HCT116 (cell line): ENCODE results near the gene ATP6V1G2. TPM values are rescaled to one million over a fixed set of nuclear protein-coding genes. Genes with fewer than 3 reads are reported as not detected.

Experiments used
- ATAC-seq: fragments of 200-7000 bp; cut with Tn5 transposase; 2 replicates; pipeline ENCODE4 v1.9.1; 2020; ENCODE audit warnings: mild to moderate bottlenecking, moderate library complexity
- BruUV-seq: library from RNA; stranded (reverse); fragments of 400-500 nt; replicated peaks from 2 replicates; lab custom pipeline; 2021; lab: Mats Ljungman, UMichigan
- CTCF ChIA-PET: fragments of 300-600 bp; sonication (Branson Sonifier 250); formaldehyde crosslinking; loops from one replicate; lab custom pipeline; 2021; ENCODE audit warnings: antibody characterized with exemption; lab: Charles Lee
- POLR2A ChIA-PET: fragments of 300-600, 350-600 bp; sonication (Branson Sonifier 250); formaldehyde crosslinking; loops from one replicate; lab custom pipeline; 2021; ENCODE audit warnings: antibody characterized with exemption; lab: Charles Lee
- RAD21 ChIA-PET, 2 experiments: fragments of 300-600 bp; sonication (Branson Sonifier 250); formaldehyde crosslinking; loops; one replicate each; lab custom pipeline; 2023; ENCODE audit warnings: low total read pairs in 2 of 2; ENCODE audit not compliant: uncharacterized antibody in 2 of 2, unreplicated experiment in 2 of 2, low non-redundant PET in 1 of 2; lab: Charles Lee
- DNase-seq: peaks from one replicate; pipeline ENCODE4 v3.0.0-alpha.2; 2010; ENCODE audit warnings: low read depth, low spot score
- H2AFZ ChIP-seq: fragments of 200-600 bp; shearing (Covaris generic), sonication (generic); 2 replicates; pipeline ENCODE4 v1.6.1; 2017; ENCODE audit warnings: low read depth, mixed run types, mixed read lengths, antibody characterized with exemption, low read length; ENCODE audit not compliant: poor library complexity, severe bottlenecking
- H3K27ac ChIP-seq: 2 replicates; pipeline ENCODE4 v1.5.1; 2012; ENCODE audit warnings: low read depth, low read length
- H3K27me3 ChIP-seq: fragments of 200-600 bp; sonication (generic); 2 replicates; pipeline ENCODE4 v1.6.1; 2016; ENCODE audit warnings: mixed run types, low read length, mixed read lengths; ENCODE audit not compliant: insufficient read depth
- H3K36me3 ChIP-seq, 2 experiments: fragments of 200-500 bp in 1 of 2; fragments of 200-600 bp in 1 of 2; sonication (Bioruptor generic) in 1 of 2; sonication (generic) in 1 of 2; 2 replicates each; pipeline versions ENCODE4 v1.5.1 to v1.6.1; 2014 to 2016; ENCODE audit warnings: low read length in 2 of 2, inconsistent platforms in 1 of 2, mixed read lengths in 1 of 2, mixed run types in 1 of 2; ENCODE audit not compliant: insufficient read depth in 2 of 2, control insufficient read depth in 1 of 2
- H3K4me1 ChIP-seq, 2 experiments: fragments of 200-600 bp in 1 of 2; sonication (generic) in 1 of 2; 2 replicates each; pipeline versions ENCODE4 v1.5.1 to v1.6.1; 2012 to 2017; ENCODE audit warnings: low read length in 2 of 2, inconsistent platforms in 1 of 2, mild to moderate bottlenecking in 1 of 2, mixed read lengths in 1 of 2, mixed run types in 1 of 2, moderate library complexity in 1 of 2; ENCODE audit not compliant: insufficient read depth in 2 of 2, control insufficient read depth in 1 of 2
- H3K4me2 ChIP-seq: fragments of 200-600 bp; sonication (generic); 2 replicates; pipeline ENCODE4 v1.6.1; 2017; ENCODE audit warnings: mixed run types, low read length, mixed read lengths
- H3K4me3 ChIP-seq, 2 experiments: fragments of 200-600 bp in 1 of 2; sonication (generic) in 1 of 2; replicated peaks in 1 of 2; 2 replicates each; pipeline ENCODE4 v1.5.1; 2011 to 2016; ENCODE audit warnings: low read length in 2 of 2, control low read depth in 1 of 2, low read depth in 1 of 2, mild to moderate bottlenecking in 1 of 2, mixed read lengths in 1 of 2, mixed run types in 1 of 2
- H3K79me2 ChIP-seq: fragments of 200-600 bp; sonication (generic); 2 replicates; pipeline ENCODE4 v1.6.1; 2017; ENCODE audit warnings: mild to moderate bottlenecking, mixed run types, low read length, moderate library complexity, mixed read lengths; ENCODE audit not compliant: insufficient read depth
- H3K9ac ChIP-seq: fragments of 200-600 bp; sonication (generic); 2 replicates; pipeline ENCODE4 v1.6.1; 2016; ENCODE audit warnings: low read length, mixed read lengths
- H3K9me2 ChIP-seq: fragments of 200-600 bp; sonication (generic), shearing (Covaris generic); 2 replicates; pipeline ENCODE4 v1.6.1; 2017; ENCODE audit warnings: mixed run types, mild to moderate bottlenecking, moderate library complexity; ENCODE audit not compliant: insufficient read depth
- H3K9me3 ChIP-seq, 2 experiments: fragments of 200-500 bp in 1 of 2; fragments of 200-600 bp in 1 of 2; sonication (Bioruptor generic) in 1 of 2; sonication (generic) in 1 of 2; 2 replicates each; pipeline ENCODE4 v1.6.1; 2014 to 2017; ENCODE audit warnings: low read length in 2 of 2, mixed read lengths in 2 of 2, inconsistent platforms in 1 of 2, low read depth in 1 of 2, mild to moderate bottlenecking in 1 of 2, mixed run types in 1 of 2, moderate library complexity in 1 of 2; ENCODE audit not compliant: control insufficient read depth in 1 of 2, insufficient read depth in 1 of 2
- H4K20me1 ChIP-seq: fragments of 200-600 bp; sonication (generic), shearing (Covaris generic); 2 replicates; pipeline ENCODE4 v1.6.1; 2017; ENCODE audit warnings: mixed run types, mild to moderate bottlenecking, moderate library complexity; ENCODE audit not compliant: insufficient read depth
- ATF3 ChIP-seq: IDR thresholded peaks from 2 replicates; pipeline ENCODE4 v1.6.1; 2012
- EZH2phosphoT487 ChIP-seq: fragments of 200-600 bp; IDR thresholded peaks from 2 replicates; pipeline ENCODE4 v1.6.1; 2018; ENCODE audit warnings: antibody characterized with exemption, borderline replicate concordance
- JUND ChIP-seq: IDR thresholded peaks from 2 replicates; pipeline ENCODE4 v1.6.1; 2012
- POLR2A ChIP-seq: IDR thresholded peaks from 2 replicates; pipeline ENCODE4 v1.7.0; 2011; ENCODE audit warnings: borderline replicate concordance; ENCODE audit not compliant: insufficient read depth, insufficient read length; ENCODE audit errors: extremely low read depth
- POLR2AphosphoS5 ChIP-seq: IDR thresholded peaks from 2 replicates; pipeline ENCODE4 v1.6.1; 2011; ENCODE audit warnings: mild to moderate bottlenecking, low read depth, low read length, moderate library complexity
- RAD21 ChIP-seq: IDR thresholded peaks from 2 replicates; pipeline ENCODE4 v1.6.1; 2012; ENCODE audit warnings: low read depth, mild to moderate bottlenecking
- SP1 ChIP-seq: IDR thresholded peaks from 2 replicates; pipeline ENCODE4 v1.6.1; 2012; ENCODE audit warnings: low read depth
- YY1 ChIP-seq: IDR thresholded peaks from 2 replicates; pipeline ENCODE4 v1.6.1; 2011; ENCODE audit warnings: low read length, low read depth, moderate library complexity, mild to moderate bottlenecking; ENCODE audit not compliant: insufficient replicate concordance; ENCODE audit errors: extremely low read depth
- ZBTB33 ChIP-seq: IDR thresholded peaks from 2 replicates; pipeline ENCODE4 v1.6.1; 2011; ENCODE audit warnings: mild to moderate bottlenecking, low read length, moderate library complexity; ENCODE audit not compliant: insufficient replicate concordance; ENCODE audit errors: extremely low read depth
- intact Hi-C: fragments of 100-400 bp; cut with micrococcal nuclease; formaldehyde crosslinking; loops from 2 replicates; pipeline ENCODE4 v1.10.0; 2022
- total RNA-seq: library from RNA; stranded (reverse); gene quantifications from one replicate; pipeline ENCODE4 v1.2.1, GENCODE V29; 2021; ENCODE audit not compliant: unreplicated experiment

ATP6V1G2 gene
- total RNA-seq, 1 experiment from 2014 or later, result 1.8 TPM

- CTCF ChIA-PET, result interaction anchor here (0.7 kb wide), 1 partner anchor 162 kb away, joined by 3 read pairs; no protein-coding TSS in a partner anchor
- H3K9ac ChIP-seq, result no peak within 1 kb of the TSS
- no peaks in the 10 kb centered on the region for H3K27me3 ChIP-seq
- no peaks in the 10 kb centered on the region for H3K9me2 ChIP-seq
- no TSS peak for BruUV-seq
- no peak within 1 kb of the TSS for H3K4me2 ChIP-seq
- POLR2A ChIA-PET, result interaction anchor here (0.7 to 2.5 kb wide), 7 partner anchors 12 to 1106 kb away, joined by 3 to 10 read pairs (median 4); partner anchors contain the start of genes DDX39B and MICB
- H4K20me1 ChIP-seq, result peaks cover 11% of the 10 kb centered on the region; the same call in 1 of the 2 replicates
- intact Hi-C loops, result no loop called here
- TF ChIP-seq POLR2AphosphoS5 (peak; percentile 34), ZBTB33 (no peak)
- DNase-seq (no peak), ATAC-seq (peak; percentile 39)
- H3K27ac ChIP-seq, result no peak within 1 kb of the TSS
- peaks cover 14% of the 10 kb centered on the region; the same call in 1 of the 2 replicates for H3K79me2 ChIP-seq
- H3K4me1 ChIP-seq, result no peaks in the 10 kb centered on the region; a peak in 1 of 4 replicates
- H3K4me3 ChIP-seq, result no peak within 1 kb of the TSS
- no peaks in the 10 kb centered on the region for H3K9me3 ChIP-seq
- RAD21 ChIA-PET, result interaction anchor here in 1 of 2 experiments (0.6 kb wide), 1 partner anchor 167 kb away, joined by 6 read pairs; no protein-coding TSS in a partner anchor
- H3K36me3 ChIP-seq, result peaks cover 28 to 34% of the 10 kb centered on the region in 2 experiments; a peak in 3 of 4 replicates
- H2AFZ ChIP-seq, result no peak within 1 kb of the TSS
These were observed 17.5 kb downstream of the ATP6V1G2 start, which contains the start of gene MCCD1 for GRCh38 chr6:31528821-31529328. Gene MCCD1, plus strand, starts transcription at chr6:31528962. Its CDS starts 53 bp downstream, at chr6:31529015.

- no peak overlapping the region for H3K4me3 ChIP-seq
- H3K9me3 ChIP-seq, result no peaks in the 10 kb centered on the region
- H3K27ac ChIP-seq, result no peak overlapping the region
- DNase-seq, result no peak
- ChIA-PET RAD21 (interaction anchor here in 1 of 2 experiments (0.6 kb wide), 1 partner anchor 168 kb away, joined by 6 read pairs; no protein-coding TSS in a partner anchor), POLR2A (interaction anchor here (0.7 to 2.5 kb wide), 6 partner anchors 13 to 1106 kb away, joined by 3 to 10 read pairs (median 4); partner anchors contain the start of genes DDX39B and MICB), CTCF (interaction anchor here (0.7 kb wide), 1 partner anchor 162 kb away, joined by 3 read pairs; no protein-coding TSS in a partner anchor)
- H4K20me1 ChIP-seq, result peaks cover 11% of the 10 kb centered on the region; the same call in 1 of the 2 replicates
- no peaks in the 10 kb centered on the region for H3K27me3 ChIP-seq
- no peak overlapping the region for H2AFZ ChIP-seq
- H3K9ac ChIP-seq, result no peak overlapping the region
- no peaks in the 10 kb centered on the region; a peak in 1 of 4 replicates for H3K4me1 ChIP-seq
- peaks cover 9% of the 10 kb centered on the region; the same call in 1 of the 2 replicates for H3K79me2 ChIP-seq
- intact Hi-C loops, result no loop called here
- H3K4me2 ChIP-seq, result no peak overlapping the region
- no peaks in the 10 kb centered on the region for H3K9me2 ChIP-seq
- ATAC-seq, result peak; percentile 27; the same call in 1 of the 2 replicates
- BruUV-seq, result no TSS peak
- H3K36me3 ChIP-seq, result peaks cover 26 to 29% of the 10 kb centered on the region in 2 experiments; a peak in 3 of 4 replicates
- no peak for TF ChIP-seq JUND
- no peak for TF ChIP-seq SP1
- TF ChIP-seq ZBTB33, result no peak
- no peak for TF ChIP-seq EZH2phosphoT487
- TF ChIP-seq POLR2A, result no peak
- TF ChIP-seq RAD21, result no peak
- no peak for TF ChIP-seq YY1
- TF ChIP-seq ATF3, result no peak
These were observed 18.1 kb downstream of the ATP6V1G2 start for GRCh38 chr6:31528307-31528777.
